ENCODE results near the gene RNU6-9.

GRCh38 chr19:861756-862580, 31.3 kb upstream of the RNU6-9 start:
- TF ChIP-seq CTCF (IDR thresholded peaks at IDR 0.05) = no peak
- no peak for TF ChIP-seq EP300 (IDR thresholded peaks at IDR 0.05)
- no peak for TF ChIP-seq POLR2AphosphoS5 (IDR thresholded peaks at IDR 0.05)

All from gastroesophageal sphincter (tissue), 3 donors.